Neural progenitor cell (in vitro differentiated cells): ENCODE results near the gene TNK2.

ENCODE experiments used
- CTCF ChIP-seq: fragments of 200-600 bp; sonication (generic); IDR thresholded peaks from 2 replicates; pipeline ENCODE4 v1.5.1; 2017; ENCODE audit warnings: antibody characterized with exemption, mild to moderate bottlenecking
- EZH2 ChIP-seq: fragments of 200-600 bp; sonication (generic); IDR thresholded peaks from 2 replicates; pipeline ENCODE4 v1.6.1; 2017; ENCODE audit warnings: antibody characterized with exemption, mild to moderate bottlenecking, moderate library complexity

- TF ChIP-seq CTCF = no peak
- no peak for TF ChIP-seq EZH2
Measured at GRCh38 chr3:195929452-195929851, 21.1 kb upstream of the TNK2 start.
